GM12878 (cell line): ENCODE measurements around the gene PLEKHM3. TPM values are rescaled to one million over a fixed set of nuclear protein-coding genes. Genes with fewer than 3 reads are reported as not detected.

ENCODE experiments used
- ATAC-seq: fragments of 200-7000 bp; cut with Tn5 transposase; 3 replicates; pipeline ENCODE4 v1.9.1; 2020; ENCODE audit warnings: mild to moderate bottlenecking, moderate library complexity
- BruUV-seq: library from RNA; stranded (reverse); fragments of 400-500 nt; replicated peaks from 2 replicates; lab custom pipeline; 2021; lab: Mats Ljungman, UMichigan
- CTCF ChIA-PET: fragments of 300-600 bp; sonication (Branson Sonifier 250); formaldehyde crosslinking; extraction: SDS; loops from one replicate; lab custom pipeline; 2021; ENCODE audit warnings: inconsistent platforms; lab: Yijun Ruan, JAX
- POLR2A ChIA-PET: fragments of 350-600 bp; formaldehyde crosslinking; extraction: SDS; loops from one replicate; lab custom pipeline; 2021; ENCODE audit warnings: inconsistent platforms; lab: Charles Lee
- RAD21 ChIA-PET: fragments of 300-600 bp; sonication (Branson Sonifier 250); formaldehyde crosslinking; loops from one replicate; lab custom pipeline; 2023; ENCODE audit warnings: antibody characterized with exemption; ENCODE audit not compliant: unreplicated experiment; lab: Charles Lee
- SMC1A ChIA-PET: fragments of 300-600 bp; sonication (Branson Sonifier 250); formaldehyde crosslinking; loops from one replicate; lab custom pipeline; 2023; ENCODE audit not compliant: unreplicated experiment, uncharacterized antibody; lab: Charles Lee
- DNase-seq: peaks from one replicate; pipeline ENCODE4 v3.0.0-alpha.2; 2011; ENCODE audit warnings: low read depth, low spot score
- FAIRE-seq: peaks from 3 replicates; lab custom pipeline; 2011; peaks lifted over from hg19 to GRCh38; lab: Jason Lieb, UNC
- H2AFZ ChIP-seq: 2 replicates; pipeline ENCODE4 v1.6.0; 2011; ENCODE audit warnings: low read depth, low read length, control low read depth; ENCODE audit not compliant: control insufficient read depth
- H3K27ac ChIP-seq: 2 replicates; pipeline ENCODE4 v1.5.1; 2011; ENCODE audit warnings: control low read depth; ENCODE audit not compliant: control insufficient read depth, insufficient read depth
- H3K27me3 ChIP-seq, 2 experiments: replicated peaks in 1 of 2; 2 replicates each; pipeline versions ENCODE4 v1.6.0 to v1.6.1; 2011; ENCODE audit warnings: low read length in 1 of 2; ENCODE audit not compliant: control insufficient read depth in 2 of 2, insufficient read depth in 2 of 2
- H3K36me3 ChIP-seq, 2 experiments: 2 replicates each; pipeline ENCODE4 v1.5.1; 2011; ENCODE audit warnings: low read length in 1 of 2; ENCODE audit not compliant: control insufficient read depth in 2 of 2, insufficient read depth in 2 of 2
- H3K4me1 ChIP-seq: 2 replicates; pipeline ENCODE4 v1.6.1; 2011; ENCODE audit warnings: mild to moderate bottlenecking, low read length, moderate library complexity, mixed read lengths; ENCODE audit not compliant: control insufficient read depth, insufficient read depth
- H3K4me2 ChIP-seq: 2 replicates; pipeline ENCODE4 v1.6.0; 2011; ENCODE audit warnings: control low read depth; ENCODE audit not compliant: control insufficient read depth, insufficient read depth
- H3K4me3 ChIP-seq: fragments of 200-600 bp; sonication (generic); 2 replicates; pipeline ENCODE4 v1.5.1; 2016
- H3K79me2 ChIP-seq: 2 replicates; pipeline ENCODE4 v1.6.0; 2011; ENCODE audit warnings: low read length; ENCODE audit not compliant: control insufficient read depth, insufficient read depth
- H3K9ac ChIP-seq: 2 replicates; pipeline ENCODE4 v1.8.0; 2011; ENCODE audit warnings: low read length, control low read depth, mixed read lengths; ENCODE audit not compliant: control insufficient read depth, insufficient read depth
- H3K9me3 ChIP-seq: replicated peaks from 3 replicates; pipeline ENCODE4 v1.5.1; 2011; ENCODE audit warnings: mild to moderate bottlenecking, low read length; ENCODE audit not compliant: control insufficient read depth, insufficient read depth
- H4K20me1 ChIP-seq: 2 replicates; pipeline ENCODE4 v1.6.0; 2011; ENCODE audit not compliant: control insufficient read depth, insufficient read depth
- CHD1 ChIP-seq: IDR thresholded peaks from 2 replicates; pipeline ENCODE4 v1.6.1; 2012; ENCODE audit warnings: low read depth, low read length, improper control_type of control experiment
- EGR1 ChIP-seq, 2 experiments: IDR thresholded peaks; 1 replicate in 1 of 2; 2 replicates in 1 of 2; pipeline ENCODE4 v1.6.1; 2011 to 2012; ENCODE audit warnings: low read depth in 2 of 2, low read length in 2 of 2, borderline replicate concordance in 1 of 2, mild to moderate bottlenecking in 1 of 2, moderate library complexity in 1 of 2
- KDM1A ChIP-seq: fragments of 200-600 bp; sonication (generic); IDR thresholded peaks from 2 replicates; pipeline ENCODE4 v1.6.1; 2016; ENCODE audit warnings: borderline replicate concordance
- MTA2 ChIP-seq: fragments of 450-650 bp; IDR thresholded peaks from 2 replicates; pipeline ENCODE4 v1.6.1; 2016; ENCODE audit warnings: low read depth, mild to moderate bottlenecking, moderate library complexity
- MYB ChIP-seq: fragments of 150-350 bp; IDR thresholded peaks from 2 replicates; pipeline ENCODE4 v1.6.1; 2014; ENCODE audit warnings: mild to moderate bottlenecking, low read depth, low read length, borderline replicate concordance
- RELB ChIP-seq: fragments of 450-650 bp; IDR thresholded peaks from 2 replicates; pipeline ENCODE4 v1.6.1; 2017; ENCODE audit warnings: low read depth, mild to moderate bottlenecking, moderate library complexity
- SMC3 ChIP-seq: IDR thresholded peaks from 2 replicates; pipeline ENCODE4 v1.6.1; 2011; ENCODE audit warnings: low read length, improper control_type of control experiment, borderline replicate concordance
- SREBF1 ChIP-seq: IDR thresholded peaks from 2 replicates; pipeline ENCODE4 v1.6.1; 2012; ENCODE audit warnings: mild to moderate bottlenecking, low read length
- ZNF207 ChIP-seq: fragments of 450-650 bp; IDR thresholded peaks from 2 replicates; pipeline ENCODE4 v1.6.1; 2014; ENCODE audit warnings: antibody characterized with exemption, mild to moderate bottlenecking, borderline replicate concordance
- ZNF687 ChIP-seq: fragments of 450-650 bp; IDR thresholded peaks from 2 replicates; pipeline ENCODE4 v1.6.1; 2017; ENCODE audit warnings: mild to moderate bottlenecking, moderate library complexity
- WGBS: methylation state at CpG from one replicate; pipeline ENCODE4 v1.1.6; 2016; ENCODE audit warnings: low lambda C conversion rate; ENCODE audit not compliant: insufficient replicate concordance, insufficient coverage; ENCODE audit errors: missing lambda C conversion rate; 5-methylcytosine and 5-hydroxymethylcytosine counted together
- in situ Hi-C: fragments of 300-500 bp; cut with MboI; formaldehyde crosslinking; loops from 9 replicates; pipeline ENCODE4 v1.14.3; 2018; ENCODE audit warnings: mixed read lengths
- intact Hi-C: fragments of 100-400 bp; cut with micrococcal nuclease; formaldehyde crosslinking; loops from one replicate; pipeline ENCODE4 v1.14.2; 2022; ENCODE audit not compliant: unreplicated experiment
- polyA plus RNA-seq, 11 experiments: library from polyadenylated mRNA; depleted of rRNA in 4 of 11; unstranded in 6 of 11; stranded (reverse) in 5 of 11; fragments of >200 nt; fragmentation: Nextera tagmentation in 4 of 11; fragmentation: Illumina TruSeq in 1 of 11; extraction: Ambion mirVana in 4 of 11; extraction: Trizol in 1 of 11; gene quantifications; 1 replicate in 1 of 11; 2 replicates in 10 of 11; pipeline versions ENCODE4 v1.2.1 to v1.2.3, GENCODE V29; 2011 to 2016; ENCODE audit warnings: inconsistent platforms in 2 of 11, missing spikeins in 2 of 11, low read depth in 1 of 11
- total RNA-seq, 4 experiments: library from RNA; depleted of rRNA in 3 of 4; stranded (reverse); fragments of >200 nt in 3 of 4; fragmentation: Illumina TruSeq in 1 of 4; extraction: Trizol in 1 of 4; gene quantifications; 2 replicates each; pipeline versions ENCODE4 v1.2.1 to v1.2.3, GENCODE V29; 2013 to 2021
- TF ChIP-seq, protein P1 (sequence below): IDR thresholded peaks from 2 replicates; pipeline ENCODE4 v1.6.1; 2011; ENCODE audit warnings: borderline replicate concordance, low read depth, mild to moderate bottlenecking, moderate library complexity, low read length; ENCODE audit not compliant: insufficient read depth, poor library complexity, severe bottlenecking
- TF ChIP-seq, protein P2 (sequence below): IDR thresholded peaks from 2 replicates; pipeline ENCODE4 v1.6.1; 2011; ENCODE audit warnings: mild to moderate bottlenecking, low read depth, low read length, moderate library complexity; ENCODE audit not compliant: insufficient replicate concordance

PLEKHM3 gene
- total and polyA plus RNA-seq, 10 of the 15 experiments (the other 5 are each of a cell fraction or from before 2014, with no cell fraction given): 1.4 to 5.6 (median 3.0) TPM

DNA sequence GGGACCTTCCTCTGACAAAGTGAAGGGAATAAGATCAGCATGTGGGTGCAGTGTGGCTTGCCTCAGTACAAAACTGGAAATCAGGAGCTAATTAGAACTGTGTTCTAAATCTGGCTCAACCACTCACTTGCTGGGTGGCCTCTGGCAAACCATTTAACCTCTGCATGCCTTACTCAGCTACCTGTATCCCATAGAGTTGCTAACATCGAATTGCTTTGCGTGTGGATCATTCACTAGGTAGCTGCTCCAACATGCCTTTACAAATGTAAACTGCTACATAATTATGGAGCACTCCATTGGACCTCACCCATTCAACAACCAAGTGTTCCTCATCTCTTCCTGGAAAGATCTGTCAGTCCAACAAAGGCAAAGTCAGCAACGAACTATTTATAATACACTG is 19.0 kb downstream of the PLEKHM3 start (continued):
- TF ChIP-seq, protein P1, sequence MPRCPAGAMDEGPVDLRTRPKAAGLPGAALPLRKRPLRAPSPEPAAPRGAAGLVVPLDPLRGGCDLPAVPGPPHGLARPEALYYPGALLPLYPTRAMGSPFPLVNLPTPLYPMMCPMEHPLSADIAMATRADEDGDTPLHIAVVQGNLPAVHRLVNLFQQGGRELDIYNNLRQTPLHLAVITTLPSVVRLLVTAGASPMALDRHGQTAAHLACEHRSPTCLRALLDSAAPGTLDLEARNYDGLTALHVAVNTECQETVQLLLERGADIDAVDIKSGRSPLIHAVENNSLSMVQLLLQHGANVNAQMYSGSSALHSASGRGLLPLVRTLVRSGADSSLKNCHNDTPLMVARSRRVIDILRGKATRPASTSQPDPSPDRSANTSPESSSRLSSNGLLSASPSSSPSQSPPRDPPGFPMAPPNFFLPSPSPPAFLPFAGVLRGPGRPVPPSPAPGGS: no peak
- no peak for TF ChIP-seq EGR1 (IDR thresholded peaks at IDR 0.05; ENCODE audit: borderline replicate concordance in 1 of 2, low read depth in 2 of 2, low read length in 2 of 2)

DNA sequence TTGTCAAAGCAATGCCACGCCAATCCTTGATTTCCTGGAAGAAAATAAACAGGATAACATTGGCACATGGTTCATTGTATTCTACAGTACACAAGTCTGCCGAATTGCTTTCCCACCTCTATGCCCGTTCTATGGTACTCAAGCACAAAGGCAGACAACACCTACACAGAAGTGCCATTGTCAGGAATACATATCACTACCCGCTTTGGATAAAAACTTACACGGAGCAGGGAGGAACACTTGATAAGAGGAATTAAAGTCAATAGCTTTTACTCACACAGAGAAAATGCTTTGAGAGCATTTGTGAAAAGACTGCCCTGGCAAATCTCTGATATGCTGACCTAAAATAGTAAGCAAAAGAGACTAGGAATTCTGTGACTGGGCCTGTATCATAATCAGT is 23.4 kb downstream of the PLEKHM3 start:
- H2AFZ ChIP-seq: no peak overlapping the region
- H3K4me2 ChIP-seq: no peak overlapping the region
- FAIRE-seq (no peak), ATAC-seq (no peak), DNase-seq (no peak)
- H3K4me3 ChIP-seq: no peak overlapping the region
- no peaks in the 10 kb centered on the region for H3K4me1 ChIP-seq
- WGBS: 82% methylated on average over 5 of the region's 5 CpGs
- H4K20me1 ChIP-seq: no peaks in the 10 kb centered on the region
- CTCF ChIA-PET: no interaction called here
- no peak overlapping the region for H3K27ac ChIP-seq
- POLR2A ChIA-PET: no interaction called here
- no peaks in the 10 kb centered on the region for H3K79me2 ChIP-seq
- no peaks in the 10 kb centered on the region for H3K27me3 ChIP-seq
- SMC1A ChIA-PET: no interaction called here
- H3K9me3 ChIP-seq: no peaks in the 10 kb centered on the region
- RAD21 ChIA-PET: no interaction called here
- H3K36me3 ChIP-seq: no peaks in the 10 kb centered on the region; a peak in 1 of 4 replicates
- in situ Hi-C loops: no loop called here
- intact Hi-C loops: no loop called here
- BruUV-seq: no TSS peak
- no peak overlapping the region for H3K9ac ChIP-seq
- TF ChIP-seq ZNF687 (no peak), CHD1 (no peak), RELB (no peak), MYB (no peak), ZNF207 (no peak), KDM1A (no peak), MTA2 (no peak), SREBF1 (no peak), SMC3 (no peak)
- TF ChIP-seq, protein P2, sequence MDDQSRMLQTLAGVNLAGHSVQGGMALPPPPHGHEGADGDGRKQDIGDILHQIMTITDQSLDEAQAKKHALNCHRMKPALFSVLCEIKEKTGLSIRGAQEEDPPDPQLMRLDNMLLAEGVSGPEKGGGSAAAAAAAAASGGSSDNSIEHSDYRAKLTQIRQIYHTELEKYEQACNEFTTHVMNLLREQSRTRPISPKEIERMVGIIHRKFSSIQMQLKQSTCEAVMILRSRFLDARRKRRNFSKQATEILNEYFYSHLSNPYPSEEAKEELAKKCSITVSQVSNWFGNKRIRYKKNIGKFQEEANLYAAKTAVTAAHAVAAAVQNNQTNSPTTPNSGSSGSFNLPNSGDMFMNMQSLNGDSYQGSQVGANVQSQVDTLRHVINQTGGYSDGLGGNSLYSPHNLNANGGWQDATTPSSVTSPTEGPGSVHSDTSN: no peak
